Sigmoid colon (tissue), 7 donors: ENCODE results near the gene KIF26B. TPM values are rescaled to one million over a fixed set of nuclear protein-coding genes. Genes with fewer than 3 reads are reported as not detected.

Experiments
- DNase-seq: peaks from one replicate; pipeline ENCODE4 v3.0.0-alpha.2; 2019
- H3K27ac ChIP-seq, 4 donors: fragments of 200-600 bp; sonication (generic); one replicate each; pipeline ENCODE4 v1.5.1; 2016 to 2019; ENCODE audit warnings: mild to moderate bottlenecking in 1 of 4
- H3K27me3 ChIP-seq, 3 donors: fragments of 200-600 bp; sonication (generic); one replicate each; pipeline ENCODE4 v1.5.1; 2019; ENCODE audit warnings: mild to moderate bottlenecking in 1 of 3
- H3K36me3 ChIP-seq, 4 donors: fragments of 200-600 bp; sonication (generic); one replicate each; pipeline ENCODE4 v1.5.1; 2016 to 2019
- H3K4me1 ChIP-seq, 4 donors: fragments of 200-600 bp; sonication (generic); one replicate each; pipeline ENCODE4 v1.5.1; 2017 to 2019
- H3K4me3 ChIP-seq, 4 donors: fragments of 200-600 bp; sonication (generic); one replicate each; pipeline ENCODE4 v1.5.1; 2017 to 2019; ENCODE audit warnings: mild to moderate bottlenecking in 2 of 4, moderate library complexity in 1 of 4
- H3K9me3 ChIP-seq, 4 donors: fragments of 200-600 bp in 3 of 4; sonication (generic) in 3 of 4; one replicate each; pipeline versions ENCODE4 v1.5.1 to v1.6.1; 2013 to 2019
- EP300 ChIP-seq, 4 donors: sonication (generic); formaldehyde crosslinking; IDR thresholded peaks; one replicate each; pipeline ENCODE4 v1.6.1; 2017; ENCODE audit warnings: antibody characterized with exemption in 4 of 4
- POLR2A ChIP-seq, 2 donors: fragments of 450-650 bp; IDR thresholded peaks; one replicate each; pipeline ENCODE4 v1.6.1; 2016; ENCODE audit warnings: antibody characterized with exemption in 2 of 2, mild to moderate bottlenecking in 2 of 2, moderate library complexity in 2 of 2
- POLR2AphosphoS5 ChIP-seq, 4 donors: sonication (generic); formaldehyde crosslinking; IDR thresholded peaks; one replicate each; pipeline ENCODE4 v1.6.1; 2017; ENCODE audit warnings: antibody characterized with exemption in 4 of 4
- WGBS, 2 donors: extraction: QIAGEN DNeasy Blood & Tissue Kit; methylation state at CpG; one replicate each; pipeline ENCODE4 v1.1.7; 2013; 5-methylcytosine and 5-hydroxymethylcytosine counted together
- intact Hi-C: fragments of 100-400 bp; cut with DNase I; formaldehyde crosslinking; loops from one replicate; pipeline ENCODE4 v1.15.1; 2023
- polyA plus RNA-seq, 3 donors: library from polyadenylated mRNA; stranded (reverse); fragments of 200-250 nt; gene quantifications; one replicate each; pipeline ENCODE4 v1.2.3, GENCODE V29; 2013
- total RNA-seq, 4 donors: library from RNA; depleted of rRNA; stranded (reverse); fragments of >200 nt; gene quantifications; one replicate each; pipeline ENCODE4 v1.1.0, GENCODE V29; 2016
- TF ChIP-seq, protein P1 (sequence below), 4 experiments: fragments of 450-650 bp in 3 of 4; fragments of 200-600 bp in 1 of 4; IDR thresholded peaks; one replicate each; pipeline ENCODE4 v1.5.1; 2016 to 2019; ENCODE audit warnings: antibody characterized with exemption in 4 of 4, mild to moderate bottlenecking in 3 of 4, moderate library complexity in 2 of 4
- donor health status: healthy with polysubstance abuse.
- donor health status: Bipolar disorder and iron deficiency.
- donor health status: healthy.

The KIF26B gene
- total and polyA plus RNA-seq, 7 donors = under 0.01 to 5.5 (median 1.4) TPM; not detected in 1

DNA sequence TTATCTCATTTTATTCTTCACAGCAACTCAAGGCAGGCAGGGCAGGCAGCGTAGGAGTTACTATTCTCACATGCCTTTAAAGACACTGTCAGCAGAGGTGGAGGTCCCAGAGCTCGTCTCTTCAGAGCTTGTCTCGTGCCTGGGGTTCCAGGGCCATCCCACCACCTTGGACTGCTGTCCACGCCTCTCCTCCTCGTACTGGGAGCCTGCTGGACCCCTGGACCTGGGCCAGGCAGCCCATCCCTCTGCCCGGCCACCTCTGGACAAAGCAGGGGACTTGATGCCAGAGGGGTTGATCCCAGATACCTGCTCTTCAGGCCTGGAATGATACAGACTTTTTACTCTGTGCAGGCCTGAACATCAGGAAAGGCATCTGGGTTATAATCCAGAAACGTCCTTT lies 546.8 kb downstream of the KIF26B start:
- no peak for DNase-seq
- no peaks in the 10 kb centered on the region for H3K9me3 ChIP-seq
- H3K27ac ChIP-seq = no peak overlapping the region
- TF ChIP-seq POLR2AphosphoS5 (IDR thresholded peaks at IDR 0.05) (no peak), EP300 (IDR thresholded peaks at IDR 0.05) (no peak), POLR2A (IDR thresholded peaks at IDR 0.05) (no peak)
- TF ChIP-seq, protein P1, sequence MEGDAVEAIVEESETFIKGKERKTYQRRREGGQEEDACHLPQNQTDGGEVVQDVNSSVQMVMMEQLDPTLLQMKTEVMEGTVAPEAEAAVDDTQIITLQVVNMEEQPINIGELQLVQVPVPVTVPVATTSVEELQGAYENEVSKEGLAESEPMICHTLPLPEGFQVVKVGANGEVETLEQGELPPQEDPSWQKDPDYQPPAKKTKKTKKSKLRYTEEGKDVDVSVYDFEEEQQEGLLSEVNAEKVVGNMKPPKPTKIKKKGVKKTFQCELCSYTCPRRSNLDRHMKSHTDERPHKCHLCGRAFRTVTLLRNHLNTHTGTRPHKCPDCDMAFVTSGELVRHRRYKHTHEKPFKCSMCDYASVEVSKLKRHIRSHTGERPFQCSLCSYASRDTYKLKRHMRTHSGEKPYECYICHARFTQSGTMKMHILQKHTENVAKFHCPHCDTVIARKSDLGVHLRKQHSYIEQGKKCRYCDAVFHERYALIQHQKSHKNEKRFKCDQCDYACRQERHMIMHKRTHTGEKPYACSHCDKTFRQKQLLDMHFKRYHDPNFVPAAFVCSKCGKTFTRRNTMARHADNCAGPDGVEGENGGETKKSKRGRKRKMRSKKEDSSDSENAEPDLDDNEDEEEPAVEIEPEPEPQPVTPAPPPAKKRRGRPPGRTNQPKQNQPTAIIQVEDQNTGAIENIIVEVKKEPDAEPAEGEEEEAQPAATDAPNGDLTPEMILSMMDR (IDR thresholded peaks at IDR 0.05) = no peak
- H3K4me3 ChIP-seq = no peak overlapping the region
- no peaks in the 10 kb centered on the region for H3K4me1 ChIP-seq
- WGBS, 2 donors = 75 to 85% methylated on average over 7 of the region's 7 CpGs
- intact Hi-C loops = no loop called here
- H3K36me3 ChIP-seq = peaks cover 0 to 4% (median 0%) of the 10 kb centered on the region in 4 donors
- no peaks in the 10 kb centered on the region for H3K27me3 ChIP-seq

DNA sequence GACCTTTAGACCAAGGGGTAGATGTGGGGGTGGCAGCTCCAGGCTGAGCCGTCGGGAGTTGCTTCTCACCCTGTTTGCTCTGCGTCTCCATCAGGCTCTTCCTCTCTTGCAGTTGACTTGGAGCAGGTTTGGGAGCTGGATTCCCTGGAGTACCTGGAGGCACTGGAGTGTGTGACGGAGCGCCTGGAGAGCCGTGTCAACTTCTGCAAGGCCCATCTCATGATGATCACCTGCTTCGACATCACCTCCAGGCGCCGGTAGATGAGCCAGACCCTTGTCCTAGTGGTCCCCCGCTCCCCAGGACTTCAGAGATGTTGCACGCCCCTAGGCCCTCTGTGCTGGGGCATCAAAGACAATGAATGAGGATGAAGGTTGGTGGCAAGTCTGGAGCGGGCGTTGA lies 547.6 kb downstream of the KIF26B start:
- Histone ChIP-seq H3K9me3 (no peaks in the 10 kb centered on the region), H3K27me3 (no peaks in the 10 kb centered on the region), H3K36me3 (peaks cover 0 to 4% (median 0%) of the 10 kb centered on the region in 4 donors), H3K4me1 (no peaks in the 10 kb centered on the region), H3K4me3 (no peak overlapping the region), H3K27ac (no peak overlapping the region)
- no peak for DNase-seq
- WGBS, 2 donors = 94 to 97% methylated on average over 13 of the region's 13 CpGs
- TF ChIP-seq POLR2A (IDR thresholded peaks at IDR 0.05) (no peak), EP300 (IDR thresholded peaks at IDR 0.05) (no peak), POLR2AphosphoS5 (IDR thresholded peaks at IDR 0.05) (no peak)
- TF ChIP-seq, protein P1 (IDR thresholded peaks at IDR 0.05) = no peak
- intact Hi-C loops = no loop called here

DNA sequence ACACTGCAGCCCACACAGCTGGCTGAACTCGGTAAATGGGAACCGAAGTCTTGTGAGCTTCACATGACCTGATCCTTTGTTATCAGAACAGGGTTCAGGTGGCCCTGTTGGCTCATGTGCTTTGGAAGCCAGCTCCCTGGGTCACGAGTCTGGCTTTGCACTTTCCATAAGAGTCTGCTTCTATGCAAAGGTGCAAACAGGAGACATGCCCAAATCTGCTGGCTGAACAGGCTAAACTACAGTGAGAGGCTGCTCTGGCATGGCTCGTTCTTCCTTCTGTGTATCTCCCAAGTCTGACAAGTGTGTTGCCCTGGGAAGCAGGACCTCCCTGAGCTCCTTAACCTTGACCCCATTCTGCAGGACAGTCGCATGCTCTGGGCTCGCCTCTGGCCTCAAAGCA lies 549.6 kb downstream of the KIF26B start:
- H3K27me3 ChIP-seq = no peaks in the 10 kb centered on the region
- TF ChIP-seq EP300 (IDR thresholded peaks at IDR 0.05) (no peak), POLR2A (IDR thresholded peaks at IDR 0.05) (no peak), POLR2AphosphoS5 (IDR thresholded peaks at IDR 0.05) (no peak)
- TF ChIP-seq, protein P1 (IDR thresholded peaks at IDR 0.05) = no peak
- 85 to 90% methylated on average over 6 of the region's 6 CpGs for WGBS, 2 donors
- H3K27ac ChIP-seq = no peak overlapping the region
- H3K4me3 ChIP-seq = no peak overlapping the region
- intact Hi-C loops = no loop called here
- no peaks in the 10 kb centered on the region for H3K9me3 ChIP-seq
- no peak for DNase-seq
- no peaks in the 10 kb centered on the region for H3K4me1 ChIP-seq
- peaks cover 0 to 4% (median 0%) of the 10 kb centered on the region in 4 donors for H3K36me3 ChIP-seq

DNA sequence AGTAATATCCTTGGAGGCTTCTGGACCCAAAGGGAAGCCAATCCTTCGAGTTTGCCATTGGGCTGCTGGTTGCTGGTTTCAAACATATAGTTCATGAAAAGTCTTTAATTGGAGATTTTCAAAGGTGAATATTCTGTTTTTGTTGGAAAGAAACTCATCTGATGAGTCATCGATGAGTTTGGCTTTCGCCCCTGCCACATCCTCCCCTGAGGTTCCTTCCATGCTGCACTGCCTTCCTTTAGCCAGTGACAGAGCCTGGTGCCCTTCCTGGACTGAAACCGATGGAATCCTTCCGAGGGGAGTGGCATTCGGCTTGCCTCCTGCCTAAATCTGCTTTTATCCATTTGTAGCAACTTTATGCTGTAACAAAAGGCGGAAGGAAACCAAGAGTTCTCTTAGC lies 550.0 kb downstream of the KIF26B start:
- Histone ChIP-seq H3K4me3 (no peak overlapping the region), H3K27me3 (no peaks in the 10 kb centered on the region), H3K9me3 (no peaks in the 10 kb centered on the region), H3K4me1 (no peaks in the 10 kb centered on the region), H3K27ac (no peak overlapping the region), H3K36me3 (peaks cover 0 to 4% (median 0%) of the 10 kb centered on the region in 4 donors)
- TF ChIP-seq POLR2AphosphoS5 (IDR thresholded peaks at IDR 0.05) (no peak), EP300 (IDR thresholded peaks at IDR 0.05) (no peak), POLR2A (IDR thresholded peaks at IDR 0.05) (no peak)
- TF ChIP-seq, protein P1 (IDR thresholded peaks at IDR 0.05) = no peak
- intact Hi-C loops = no loop called here
- 82 to 88% methylated on average over 7 of the region's 7 CpGs for WGBS, 2 donors
- DNase-seq = no peak

DNA sequence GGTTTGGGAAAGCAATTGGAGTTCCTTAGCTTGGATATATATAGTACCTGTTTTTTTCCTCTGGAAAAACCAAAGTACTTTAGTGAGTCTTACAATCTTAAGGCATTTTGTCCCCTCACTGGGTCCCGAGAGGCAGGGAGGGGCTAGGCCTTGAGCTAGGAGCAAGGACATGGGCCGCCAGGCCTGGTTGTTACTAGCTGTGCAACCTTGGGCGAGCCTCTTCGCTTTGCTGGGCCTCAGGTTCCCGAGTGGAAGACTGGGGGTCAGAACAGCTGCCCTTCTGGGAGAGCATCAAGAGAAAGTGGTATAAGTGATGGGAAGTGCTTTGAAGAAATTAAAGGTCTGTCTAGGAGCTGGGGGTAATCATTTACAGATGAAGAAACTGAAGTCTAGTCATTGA lies 553.2 kb downstream of the KIF26B start:
- H3K4me3 ChIP-seq = no peak overlapping the region
- intact Hi-C loops = no loop called here
- WGBS, 2 donors = 90 to 93% methylated on average over 5 of the region's 5 CpGs
- no peaks in the 10 kb centered on the region for H3K9me3 ChIP-seq
- no peaks in the 10 kb centered on the region for H3K36me3 ChIP-seq
- H3K27me3 ChIP-seq = no peaks in the 10 kb centered on the region
- no peaks in the 10 kb centered on the region for H3K4me1 ChIP-seq
- H3K27ac ChIP-seq = no peak overlapping the region
- DNase-seq = no peak
- TF ChIP-seq POLR2AphosphoS5 (IDR thresholded peaks at IDR 0.05) = no peak
- TF ChIP-seq, protein P1 (IDR thresholded peaks at IDR 0.05) = no peak
- TF ChIP-seq POLR2A (IDR thresholded peaks at IDR 0.05) = no peak
- TF ChIP-seq EP300 (IDR thresholded peaks at IDR 0.05) = no peak
